K562 (cell line): Measurements from ENCODE around the gene ATP5PB. TPM values are rescaled to one million over a fixed set of nuclear protein-coding genes. Genes with fewer than 3 reads are reported as not detected.
A peak's percentile ranks its signal among the peaks of the same experiment; 100 is the strongest.

ENCODE experiments used
- ATF1 ChIP-seq, 2 experiments: fragments of 450-650 bp in 1 of 2; IDR thresholded peaks; 2 replicates each; pipeline ENCODE4 v1.6.1; 2016; ENCODE audit warnings: missing compliant biosample characterization in 1 of 2, missing genetic modification characterization in 1 of 2
- DNMT1 ChIP-seq: fragments of 450-650 bp; IDR thresholded peaks from 2 replicates; pipeline ENCODE4 v1.6.1; 2016; ENCODE audit warnings: antibody characterized with exemption, mild to moderate bottlenecking
- EP300 ChIP-seq: IDR thresholded peaks from 2 replicates; pipeline ENCODE4 v1.6.1; 2012; ENCODE audit warnings: low read length, improper control_type of control experiment
- FOXK1 ChIP-seq: sonication (generic); formaldehyde crosslinking; IDR thresholded peaks from 2 replicates; pipeline ENCODE4 v1.8.0; 2022; ENCODE audit warnings: missing genetic modification reagents, mild to moderate bottlenecking, borderline replicate concordance
- HMG20A ChIP-seq: fragments of 450-650 bp; formaldehyde crosslinking; conservative IDR thresholded peaks from 2 replicates; pipeline ENCODE4 v1.4.0; 2020; ENCODE audit warnings: mild to moderate bottlenecking, mixed read lengths
- MEIS2 ChIP-seq: fragments of 450-650 bp; IDR thresholded peaks from 2 replicates; pipeline ENCODE4 v1.6.1; 2014; ENCODE audit warnings: mild to moderate bottlenecking; ENCODE audit not compliant: partially characterized antibody
- RBM14 ChIP-seq: fragments of 200-400 bp; formaldehyde crosslinking; IDR thresholded peaks from 2 replicates; pipeline ENCODE4 v1.6.1; 2018; ENCODE audit warnings: low read depth, mild to moderate bottlenecking, low read length, moderate library complexity, borderline replicate concordance; ENCODE audit not compliant: insufficient read depth
- ZBTB11 ChIP-seq, 3 experiments: fragments of 200-800 bp in 1 of 3; fragments of 250-450 bp in 1 of 3; fragments of 450-650 bp in 1 of 3; sonication (Bioruptor Pico) in 1 of 3; sonication (Bioruptor generic) in 1 of 3; formaldehyde crosslinking in 1 of 3; IDR thresholded peaks; 2 replicates each; pipeline versions ENCODE4 v1.6.1 to v1.8.0; 2016 to 2022; ENCODE audit warnings: mild to moderate bottlenecking in 2 of 3, missing genetic modification characterization in 2 of 3, missing compliant biosample characterization in 1 of 3, moderate library complexity in 1 of 3
- ZBTB2 ChIP-seq: fragments of 450-650 bp; IDR thresholded peaks from 2 replicates; pipeline ENCODE4 v1.6.1; 2016; ENCODE audit warnings: antibody characterized with exemption
- ZBTB9 ChIP-seq: fragments of 450-650 bp; formaldehyde crosslinking; IDR thresholded peaks from 2 replicates; pipeline ENCODE4 v1.4.0; 2020; ENCODE audit warnings: mild to moderate bottlenecking, moderate library complexity
- ZNF197 ChIP-seq: fragments of 200-800 bp; sonication (Bioruptor generic); IDR thresholded peaks from 2 replicates; pipeline ENCODE4 v1.6.1; 2016; ENCODE audit warnings: low read depth, missing genetic modification characterization, missing compliant biosample characterization
- polyA plus RNA-seq, 8 experiments: library from polyadenylated mRNA; depleted of rRNA in 4 of 8; stranded (reverse) in 5 of 8; unstranded in 3 of 8; fragments of >200 nt; fragmentation: Nextera tagmentation in 2 of 8; fragmentation: Illumina TruSeq in 1 of 8; extraction: Ambion mirVana in 2 of 8; extraction: Trizol in 1 of 8; gene quantifications; 2 replicates each; pipeline versions ENCODE4 v1.2.1 to v1.2.3, GENCODE V29; 2011 to 2014; ENCODE audit warnings: inconsistent platforms in 1 of 8, missing spikeins in 1 of 8
- total RNA-seq, 7 experiments: library from RNA; depleted of rRNA in 6 of 7; stranded (reverse); fragments of >200 nt in 6 of 7; fragmentation: Illumina TruSeq in 2 of 7; extraction: Trizol in 2 of 7; gene quantifications; 2 replicates each; pipeline versions ENCODE4 v1.2.1 to v1.2.3, GENCODE V29; 2011 to 2021; ENCODE audit warnings: low replicate concordance in 1 of 7
- TF ChIP-seq, protein P1 (sequence below): fragments of 250-450 bp; sonication (Bioruptor Pico); IDR thresholded peaks from 2 replicates; pipeline ENCODE4 v1.4.0; 2020; ENCODE audit warnings: mild to moderate bottlenecking, moderate library complexity
- TF ChIP-seq, protein P2 (sequence below): conservative IDR thresholded peaks from 2 replicates; pipeline ENCODE4 v1.6.1; 2011; ENCODE audit warnings: low read depth, mild to moderate bottlenecking, low read length; ENCODE audit not compliant: control insufficient read depth

ATP5PB gene
- total and polyA plus RNA-seq, 9 of the 15 experiments (the other 6 are each of a cell fraction or from before 2014, with no cell fraction given): 651 to 2,735 (median 1,061) TPM

DNA sequence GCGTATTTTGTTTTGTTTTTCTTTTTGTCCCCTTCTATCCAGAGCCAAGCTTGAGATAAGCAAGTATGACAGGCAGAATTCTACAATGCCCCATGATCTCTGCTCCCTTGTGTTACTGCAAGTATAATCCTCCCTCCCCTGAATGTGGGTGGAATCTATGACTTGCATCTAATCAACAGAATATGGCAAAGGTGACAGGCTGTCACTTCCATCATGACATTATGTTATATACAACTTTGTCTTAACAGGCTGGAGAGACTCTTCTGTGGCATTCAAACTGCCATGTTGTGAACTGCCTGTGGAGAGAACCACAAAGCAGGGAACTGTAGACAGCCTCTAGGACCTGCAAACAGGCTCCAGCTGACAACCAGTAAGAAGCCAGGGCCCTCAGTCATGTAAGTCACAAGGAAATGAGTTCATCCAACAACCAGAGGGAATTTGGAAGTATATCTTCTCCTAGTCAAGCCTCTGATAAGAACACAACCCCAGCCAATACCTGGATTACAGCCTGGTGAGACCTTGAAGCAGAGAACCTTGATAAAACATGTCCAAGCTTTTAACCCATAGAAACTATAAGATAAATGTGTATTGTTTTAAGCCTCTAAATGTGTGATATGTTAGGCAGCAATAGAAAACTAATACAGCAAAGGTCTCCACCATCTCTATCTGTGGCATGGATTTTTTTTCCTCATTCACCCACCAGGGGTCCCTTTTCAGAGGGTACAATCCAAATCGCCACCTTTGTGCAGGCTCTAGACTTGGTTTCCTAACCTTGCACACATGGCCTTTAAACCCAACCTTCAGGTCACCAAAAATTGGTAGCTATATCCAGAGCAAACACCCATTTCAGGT, 18.8 kb downstream of the ATP5PB start (continued):
- TF ChIP-seq ZBTB11 (CRISPR knock-in tag; IDR thresholded peaks at IDR 0.05): peak in 1 of 3 experiments; percentile 78; a peak in 2 of 6 replicates
- peak; percentile 63; the same call in 1 of the 2 replicates for TF ChIP-seq ZBTB9
- 0 out of 2 replicates have a peak, but pooled peaks have one; percentile 10 for TF ChIP-seq EP300
- TF ChIP-seq, protein P1, sequence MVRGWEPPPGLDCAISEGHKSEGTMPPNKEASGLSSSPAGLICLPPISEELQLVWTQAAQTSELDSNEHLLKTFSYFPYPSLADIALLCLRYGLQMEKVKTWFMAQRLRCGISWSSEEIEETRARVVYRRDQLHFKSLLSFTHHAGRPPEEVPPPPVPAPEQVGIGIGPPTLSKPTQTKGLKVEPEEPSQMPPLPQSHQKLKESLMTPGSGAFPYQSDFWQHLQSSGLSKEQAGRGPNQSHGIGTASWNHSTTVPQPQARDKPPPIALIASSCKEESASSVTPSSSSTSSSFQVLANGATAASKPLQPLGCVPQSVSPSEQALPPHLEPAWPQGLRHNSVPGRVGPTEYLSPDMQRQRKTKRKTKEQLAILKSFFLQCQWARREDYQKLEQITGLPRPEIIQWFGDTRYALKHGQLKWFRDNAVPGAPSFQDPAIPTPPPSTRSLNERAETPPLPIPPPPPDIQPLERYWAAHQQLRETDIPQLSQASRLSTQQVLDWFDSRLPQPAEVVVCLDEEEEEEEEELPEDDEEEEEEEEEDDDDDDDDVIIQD (CRISPR knock-in tag): no peak
- peak; percentile 80 for TF ChIP-seq MEIS2
- TF ChIP-seq RBM14: no peak
- no peak for TF ChIP-seq ATF1 (CRISPR knock-in tag; IDR thresholded peaks at IDR 0.05)
- TF ChIP-seq ATF1 (tag; IDR thresholded peaks at IDR 0.05): peak; percentile 24; the same call in 1 of the 2 replicates
- no peak for TF ChIP-seq ZBTB2
- no peak for TF ChIP-seq FOXK1
- no peak for TF ChIP-seq HMG20A (CRISPR knock-in tag)
- TF ChIP-seq, protein P2, sequence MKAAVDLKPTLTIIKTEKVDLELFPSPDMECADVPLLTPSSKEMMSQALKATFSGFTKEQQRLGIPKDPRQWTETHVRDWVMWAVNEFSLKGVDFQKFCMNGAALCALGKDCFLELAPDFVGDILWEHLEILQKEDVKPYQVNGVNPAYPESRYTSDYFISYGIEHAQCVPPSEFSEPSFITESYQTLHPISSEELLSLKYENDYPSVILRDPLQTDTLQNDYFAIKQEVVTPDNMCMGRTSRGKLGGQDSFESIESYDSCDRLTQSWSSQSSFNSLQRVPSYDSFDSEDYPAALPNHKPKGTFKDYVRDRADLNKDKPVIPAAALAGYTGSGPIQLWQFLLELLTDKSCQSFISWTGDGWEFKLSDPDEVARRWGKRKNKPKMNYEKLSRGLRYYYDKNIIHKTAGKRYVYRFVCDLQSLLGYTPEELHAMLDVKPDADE: no peak
- TF ChIP-seq DNMT1: no peak
- no peak for TF ChIP-seq ZNF197 (CRISPR knock-in tag)
